Heart right ventricle (tissue), 16 donors: ENCODE data around the gene AZU1. TPM values are rescaled to one million over a fixed set of nuclear protein-coding genes. Genes with fewer than 3 reads are reported as not detected.
A peak's percentile ranks its signal among the peaks of the same experiment; 100 is the strongest.

ENCODE experiments used
- ATAC-seq, 8 donors: fragments of 200-7000 bp; cut with Tn5 transposase; one replicate each; pipeline ENCODE4 v1.9.1; 2020; ENCODE audit warnings: mild to moderate bottlenecking in 8 of 8, moderate library complexity in 8 of 8, moderate number of reproducible peaks in 1 of 8
- DNase-seq, 2 donors: peaks; one replicate each; pipeline ENCODE4 v3.0.0-alpha.2; 2020
- H3K27ac ChIP-seq, 10 donors: fragments of 200-600 bp; sonication (generic) in 2 of 10; one replicate each; pipeline versions ENCODE4 v1.5.0 to v1.8.0; 2020 to 2022; ENCODE audit warnings: mild to moderate bottlenecking in 3 of 10
- H3K27me3 ChIP-seq, 7 donors: fragments of 200-600 bp; one replicate each; pipeline ENCODE4 v1.8.0; 2021 to 2022; ENCODE audit warnings: mild to moderate bottlenecking in 2 of 7
- H3K36me3 ChIP-seq, 9 donors: fragments of 200-600 bp; sonication (generic) in 1 of 9; one replicate each; pipeline versions ENCODE4 v1.5.0 to v1.8.0; 2020 to 2022; ENCODE audit warnings: mild to moderate bottlenecking in 2 of 9
- H3K4me1 ChIP-seq, 9 donors: fragments of 200-600 bp; sonication (generic) in 1 of 9; one replicate each; pipeline versions ENCODE4 v1.5.0 to v1.8.0; 2020 to 2022; ENCODE audit warnings: mild to moderate bottlenecking in 4 of 9
- H3K4me3 ChIP-seq, 10 donors: fragments of 200-600 bp; sonication (generic) in 2 of 10; one replicate each; pipeline versions ENCODE4 v1.5.0 to v1.8.0; 2020 to 2022; ENCODE audit warnings: mild to moderate bottlenecking in 7 of 10, moderate library complexity in 2 of 10
- H3K9me3 ChIP-seq, 11 donors: fragments of 200-600 bp in 10 of 11; sonication (generic) in 2 of 11; one replicate each; pipeline versions ENCODE4 v1.5.0 to v1.8.0; 2013 to 2022; ENCODE audit warnings: mild to moderate bottlenecking in 2 of 11, control low read depth in 1 of 11, moderate library complexity in 1 of 11
- CTCF ChIP-seq, 9 donors: fragments of 200-600 bp; sonication (generic) in 2 of 9; IDR thresholded peaks; one replicate each; pipeline versions ENCODE4 v1.5.0 to v1.8.0; 2021 to 2022; ENCODE audit warnings: antibody characterized with exemption in 9 of 9, mild to moderate bottlenecking in 5 of 9, moderate library complexity in 1 of 9
- WGBS, 2 donors: extraction: QIAGEN DNeasy Blood & Tissue Kit; methylation state at CpG; one replicate each; pipeline ENCODE4 v1.1.7; 2013; ENCODE audit warnings: inconsistent platforms in 1 of 2; 5-methylcytosine and 5-hydroxymethylcytosine counted together
- intact Hi-C, 10 donors: fragments of 100-400 bp; cut with DNase I; formaldehyde crosslinking; loops; one replicate each; pipeline versions ENCODE4 v1.11.1 to v1.14.2; 2022
- polyA plus RNA-seq, 2 donors: library from polyadenylated mRNA; stranded (reverse); fragments of 200-250 nt; gene quantifications; one replicate each; pipeline ENCODE4 v1.2.3, GENCODE V29; 2013
- total RNA-seq, 10 donors: library from RNA; stranded (reverse); fragmentation: NEBNext Ultra II Directional in 3 of 10; extraction: Animal tissue kit (Norgen Biotek cat#: 25700) in 3 of 10; gene quantifications; one replicate each; pipeline versions ENCODE4 v1.2.1 to v1.2.4, GENCODE V29; 2021 to 2023
- donor health status: Arrhythmogenic right ventricular cardiomyopathy.
- donor health status: ischemic (EF 13 %, LVEDD 7.1; RV severe dilation, severe dysfunction).
- donor health status: healthy with polysubstance abuse.
- donor health status: DM: no; HTN: yes; CAD: no.
- donor health status: DM: no; HTN: no; CAD: no.
- donor health status: ischemic (EF 25% LVEDD 6.9; RV normal size, moderate dysfunction).
- donor health status: ischemic (EF 25% LVEDD 5.7; RV mildly dilated, moderate dysfunction).
- donor health status: healthy.
- donor health status: DM: yes; HTN: yes; CAD: no.
- donor health status: Ischemic cardiomyopathy.
- donor health status: ischemic (EF 35%, LVEDD 5.7; RV mildly dilated, moderate dysfunction).
- donor health status: nonischemic (EF 11% LVEDD 7.7; RV severe dilation, severe dysfunction).
- donor health status: DM: yes; HTN: yes; CAD: no.
- donor health status: PGD.
- donor health status: ischemic (EF 29% LVEDD 5.4; RV normal size, mild dysfunction).
- donor health status: nonischemic (EF 23%, LVEDD 6.1; RV moderate dilation, normal function).

Gene AZU1
- total and polyA plus RNA-seq, 12 donors, result 0.06 to 1.7 TPM; not detected in 10

- no peak overlapping the region for H3K4me3 ChIP-seq
- ATAC-seq (peak in 1 of 8 donors; percentile 1), DNase-seq (no peak)
- intact Hi-C loops, result loop anchor here in 3 of 10 donors (10.0 kb wide), 3 partner anchors 94 to 116 kb away; partner anchors contain the start of gene WDR18 (in 1 of the 3)
- peak overlapping the region in 6 of 10 donors; percentile 37 to 81 (median 62) for H3K27ac ChIP-seq
- 91 to 94% methylated on average over 34 of the region's 34 CpGs for WGBS, 2 donors
- peaks cover 0 to 4% (median 0%) of the 10 kb centered on the region in 7 donors for H3K27me3 ChIP-seq
- TF ChIP-seq CTCF (IDR thresholded peaks at IDR 0.05), result no peak
- H3K36me3 ChIP-seq, result peaks cover 0 to 49% (median 13%) of the 10 kb centered on the region in 9 donors
- H3K9me3 ChIP-seq, result no peaks in the 10 kb centered on the region
- peaks cover 0 to 45% (median 8%) of the 10 kb centered on the region in 9 donors for H3K4me1 ChIP-seq
These were observed 41.0 kb downstream of the AZU1 start for GRCh38 chr19:868458-869244.

- TF ChIP-seq CTCF (IDR thresholded peaks at IDR 0.05), result no peak
- Histone ChIP-seq H3K4me3 (no peak overlapping the region), H3K36me3 (peaks cover 0 to 58% (median 15%) of the 10 kb centered on the region in 9 donors), H3K4me1 (peaks cover 0 to 40% (median 8%) of the 10 kb centered on the region in 9 donors), H3K9me3 (no peaks in the 10 kb centered on the region), H3K27ac (peak overlapping the region in 7 of 10 donors; percentile 37 to 81 (median 61)), H3K27me3 (no peaks in the 10 kb centered on the region)
- ATAC-seq (peak; percentile 11 to 63 (median 46)), DNase-seq (peak; percentile 51 to 67)
- WGBS, 2 donors, result 76 to 80% methylated on average over 29 of the region's 29 CpGs
- intact Hi-C loops, result loop anchor here in 4 of 10 donors (5.0 to 10.0 kb wide), 4 partner anchors 38 to 115 kb away; partner anchors contain the start of gene WDR18 (in 1 of the 4)
These were observed 41.9 kb downstream of the AZU1 start for GRCh38 chr19:869245-870177.

GRCh38 chr19:870314-870713, 42.7 kb downstream of the AZU1 start:
- peaks cover 0 to 66% (median 15%) of the 10 kb centered on the region in 9 donors for H3K36me3 ChIP-seq

More at GRCh38 chr19:870314-870713, 42.7 kb downstream of the AZU1 start:
- DNase-seq, result no peak
- H3K4me3 ChIP-seq, result no peak overlapping the region
- peaks cover 0 to 40% (median 8%) of the 10 kb centered on the region in 9 donors for H3K4me1 ChIP-seq
- intact Hi-C loops, result loop anchor here in 1 of 10 donors (5.0 kb wide), 1 partner anchor 37 kb away; no protein-coding TSS in a partner anchor
- no peak for TF ChIP-seq CTCF (IDR thresholded peaks at IDR 0.05)
- no peaks in the 10 kb centered on the region for H3K9me3 ChIP-seq
- ATAC-seq, result no peak
- H3K27me3 ChIP-seq, result no peaks in the 10 kb centered on the region
- peak overlapping the region in 2 of 10 donors; percentile 54 to 81 for H3K27ac ChIP-seq
- 90 to 95% methylated on average over 8 of the region's 8 CpGs for WGBS, 2 donors
